Cardiac muscle cell (in vitro differentiated cells and primary cell): ENCODE results near the gene ZEB2. TPM values are rescaled to one million over a fixed set of nuclear protein-coding genes. Genes with fewer than 3 reads are reported as not detected.
A peak's percentile ranks its signal among the peaks of the same experiment; 100 is the strongest.

Experiments used
- DNase-seq, 2 donors: peaks; one replicate each; pipeline versions ENCODE4 v3.0.0 to v3.0.0-alpha.2; 2010 to 2017; ENCODE audit warnings: low read depth in 1 of 2, low spot score in 1 of 2
- H3K27ac ChIP-seq: fragments of 200-600 bp; sonication (generic); 2 replicates; pipeline ENCODE4 v1.5.1; 2016
- H3K27me3 ChIP-seq: fragments of 200-600 bp; sonication (generic); 2 replicates; pipeline ENCODE4 v1.6.0; 2016; ENCODE audit warnings: control low read depth
- H3K36me3 ChIP-seq: fragments of 200-600 bp; sonication (generic); 2 replicates; pipeline ENCODE4 v1.5.1; 2016; ENCODE audit warnings: control low read depth
- H3K4me1 ChIP-seq: fragments of 200-600 bp; sonication (generic); 2 replicates; pipeline ENCODE4 v1.8.1; 2017; ENCODE audit warnings: low read depth, mild to moderate bottlenecking, mixed run types
- H3K4me3 ChIP-seq: fragments of 200-600 bp; sonication (generic); 2 replicates; pipeline ENCODE4 v1.5.1; 2016; ENCODE audit warnings: mild to moderate bottlenecking
- H3K9me3 ChIP-seq: fragments of 200-600 bp; sonication (generic); 2 replicates; pipeline ENCODE4 v1.5.1; 2017; ENCODE audit warnings: low read depth, mild to moderate bottlenecking, control low read depth
- polyA plus RNA-seq: library from polyadenylated mRNA; unstranded; fragments of >200 nt; fragmentation: Nextera tagmentation; extraction: Ambion mirVana; gene quantifications from 2 replicates; pipeline ENCODE4 v1.2.1, GENCODE V29; 2016
- total RNA-seq: library from RNA; depleted of rRNA; stranded (reverse); fragments of >200 nt; gene quantifications from 2 replicates; pipeline ENCODE4 v1.2.3, GENCODE V29; 2016
- TF ChIP-seq, protein P1 (sequence below): IDR thresholded peaks from 2 replicates; pipeline ENCODE4 v1.5.1; 2012; ENCODE audit warnings: low read depth, mild to moderate bottlenecking, low read length

Gene ZEB2
- total and polyA plus RNA-seq, 2 experiments from 2014 or later, result 16.8 to 41.2 TPM

DNA sequence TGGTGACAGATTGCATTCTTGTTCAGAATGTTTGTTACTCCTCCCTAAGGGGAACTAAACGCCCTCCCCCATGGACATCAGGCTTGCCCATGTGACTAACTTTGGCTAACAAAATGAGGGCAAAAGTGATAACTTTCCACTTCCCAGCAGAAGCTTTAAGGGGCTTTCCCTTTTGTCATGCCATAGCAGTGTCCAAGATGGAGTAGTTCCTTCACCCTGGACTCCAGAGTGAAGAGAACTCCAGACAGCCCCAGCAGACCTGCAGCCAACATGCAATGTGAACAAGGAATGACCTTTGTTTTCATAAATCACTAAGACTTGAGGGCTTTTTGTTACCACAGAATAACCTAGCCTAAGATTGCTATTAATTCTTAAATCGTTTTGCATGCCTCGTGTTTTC is 163.5 kb downstream of the ZEB2 start:
- DNase-seq, result peak in 1 of 2 donors; percentile 38
- Histone ChIP-seq H3K36me3 (no peaks in the 10 kb centered on the region), H3K27ac (no peak overlapping the region), H3K4me3 (no peak overlapping the region), H3K4me1 (no peaks in the 10 kb centered on the region), H3K9me3 (no peaks in the 10 kb centered on the region), H3K27me3 (no peaks in the 10 kb centered on the region)
- TF ChIP-seq, protein P1, sequence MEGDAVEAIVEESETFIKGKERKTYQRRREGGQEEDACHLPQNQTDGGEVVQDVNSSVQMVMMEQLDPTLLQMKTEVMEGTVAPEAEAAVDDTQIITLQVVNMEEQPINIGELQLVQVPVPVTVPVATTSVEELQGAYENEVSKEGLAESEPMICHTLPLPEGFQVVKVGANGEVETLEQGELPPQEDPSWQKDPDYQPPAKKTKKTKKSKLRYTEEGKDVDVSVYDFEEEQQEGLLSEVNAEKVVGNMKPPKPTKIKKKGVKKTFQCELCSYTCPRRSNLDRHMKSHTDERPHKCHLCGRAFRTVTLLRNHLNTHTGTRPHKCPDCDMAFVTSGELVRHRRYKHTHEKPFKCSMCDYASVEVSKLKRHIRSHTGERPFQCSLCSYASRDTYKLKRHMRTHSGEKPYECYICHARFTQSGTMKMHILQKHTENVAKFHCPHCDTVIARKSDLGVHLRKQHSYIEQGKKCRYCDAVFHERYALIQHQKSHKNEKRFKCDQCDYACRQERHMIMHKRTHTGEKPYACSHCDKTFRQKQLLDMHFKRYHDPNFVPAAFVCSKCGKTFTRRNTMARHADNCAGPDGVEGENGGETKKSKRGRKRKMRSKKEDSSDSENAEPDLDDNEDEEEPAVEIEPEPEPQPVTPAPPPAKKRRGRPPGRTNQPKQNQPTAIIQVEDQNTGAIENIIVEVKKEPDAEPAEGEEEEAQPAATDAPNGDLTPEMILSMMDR, result no peak

DNA sequence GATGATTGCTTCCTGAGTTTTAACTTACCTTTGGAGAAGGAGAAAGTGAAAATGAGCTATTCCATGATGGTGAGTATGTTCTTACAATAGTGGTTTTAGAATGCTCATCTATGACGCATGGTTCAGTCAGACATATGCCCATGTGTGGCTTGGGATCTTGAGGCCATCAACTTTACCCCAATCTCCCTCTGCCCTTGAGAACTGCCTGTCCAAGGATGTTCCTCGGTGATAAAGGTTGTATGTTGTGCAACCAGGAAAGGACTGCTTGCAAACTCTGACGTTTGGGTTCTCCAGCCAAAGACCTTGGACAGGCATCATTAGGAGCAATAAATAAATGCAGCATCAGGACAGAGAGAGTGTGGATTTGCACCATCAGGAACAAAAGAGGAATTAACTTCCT is 165.0 kb downstream of the ZEB2 start:
- H3K36me3 ChIP-seq, result no peaks in the 10 kb centered on the region
- H3K9me3 ChIP-seq, result no peaks in the 10 kb centered on the region
- no peaks in the 10 kb centered on the region for H3K27me3 ChIP-seq
- no peaks in the 10 kb centered on the region for H3K4me1 ChIP-seq
- DNase-seq, result peak in 1 of 2 donors; percentile 59
- TF ChIP-seq, protein P1, result no peak
- no peak overlapping the region for H3K27ac ChIP-seq
- no peak overlapping the region for H3K4me3 ChIP-seq

DNA sequence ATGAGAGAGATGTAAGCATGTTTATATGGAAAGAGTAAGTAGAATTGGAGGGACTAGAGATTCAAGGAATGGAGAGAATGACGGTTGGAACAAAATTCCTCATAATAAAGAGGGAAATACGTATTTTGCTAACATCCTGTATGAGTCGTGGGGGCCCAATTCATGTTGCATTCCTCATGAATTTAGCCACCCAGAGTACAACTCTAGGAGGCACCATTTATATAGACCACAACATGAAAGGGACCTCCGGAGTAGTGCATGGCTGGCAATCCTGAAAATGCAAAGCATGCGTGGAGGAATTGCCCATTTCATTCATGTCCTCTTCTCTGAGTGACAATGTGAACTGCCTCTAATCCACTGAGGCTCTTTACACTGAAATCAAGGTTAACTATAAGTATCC is 168.2 kb downstream of the ZEB2 start:
- Histone ChIP-seq H3K27me3 (no peaks in the 10 kb centered on the region), H3K36me3 (no peaks in the 10 kb centered on the region), H3K4me1 (peaks cover 8% of the 10 kb centered on the region), H3K4me3 (no peak overlapping the region), H3K27ac (no peak overlapping the region), H3K9me3 (no peaks in the 10 kb centered on the region)
- TF ChIP-seq, protein P1, result no peak
- DNase-seq, result no peak

DNA sequence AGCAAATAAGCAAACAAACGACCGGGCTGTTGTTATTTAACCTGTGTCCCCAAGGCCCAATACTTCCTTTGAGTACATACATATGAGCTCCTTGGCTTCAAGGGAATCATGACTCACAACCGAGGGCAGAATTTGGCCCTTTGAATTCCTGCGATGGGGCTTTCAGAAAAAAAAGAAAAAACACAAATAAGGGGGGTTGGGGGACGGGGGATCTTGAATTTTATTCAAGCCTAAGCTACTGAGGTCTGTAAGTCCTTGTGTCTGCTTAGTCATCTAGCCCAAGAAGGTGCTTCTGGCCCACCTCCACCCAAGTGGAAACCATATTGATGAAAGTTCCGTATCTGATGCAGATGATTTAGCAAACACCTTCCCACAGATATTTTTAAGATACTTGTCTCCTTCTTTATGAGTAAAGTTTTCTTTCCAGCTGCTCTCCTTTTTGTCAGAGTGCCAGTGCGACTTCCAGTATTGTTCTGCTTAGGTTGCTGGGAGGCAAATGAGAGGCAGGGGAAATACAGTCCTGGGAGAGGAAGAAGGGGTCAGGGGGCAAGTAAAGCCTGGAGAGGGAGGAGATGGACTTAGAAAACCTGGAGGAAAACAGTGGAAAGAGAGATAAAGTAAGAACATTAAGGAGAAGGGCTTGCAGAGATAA is 169.6 kb downstream of the ZEB2 start:
- Histone ChIP-seq H3K27ac (no peak overlapping the region), H3K9me3 (no peaks in the 10 kb centered on the region), H3K4me3 (no peak overlapping the region), H3K4me1 (peaks cover 8% of the 10 kb centered on the region), H3K27me3 (no peaks in the 10 kb centered on the region), H3K36me3 (no peaks in the 10 kb centered on the region)
- DNase-seq, result peak in 1 of 2 donors; percentile 63
- TF ChIP-seq, protein P1, result no peak

DNA sequence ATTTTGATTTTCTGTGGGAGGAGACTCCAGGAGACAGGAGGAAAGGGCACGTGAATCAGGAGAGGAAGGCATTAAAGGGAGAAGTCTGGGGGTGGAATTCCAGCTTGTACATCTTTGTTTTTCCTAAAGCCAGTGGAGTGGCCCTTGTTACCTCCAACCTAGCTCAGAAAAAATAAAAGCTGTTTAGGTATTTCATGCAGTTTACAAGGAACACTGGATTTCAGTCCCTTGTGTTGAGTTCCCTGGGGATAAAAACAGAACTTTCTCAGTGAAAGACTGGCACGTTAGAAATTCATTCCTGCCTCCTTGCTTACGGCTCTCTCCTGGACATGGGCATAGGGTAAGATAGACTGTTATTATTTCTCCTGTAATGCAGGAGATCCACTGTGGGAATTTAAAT is 170.2 kb downstream of the ZEB2 start:
- H3K36me3 ChIP-seq, result no peaks in the 10 kb centered on the region
- H3K27me3 ChIP-seq, result no peaks in the 10 kb centered on the region
- H3K27ac ChIP-seq, result no peak overlapping the region
- DNase-seq, result no peak
- peaks cover 8% of the 10 kb centered on the region for H3K4me1 ChIP-seq
- TF ChIP-seq, protein P1, result no peak
- no peaks in the 10 kb centered on the region for H3K9me3 ChIP-seq
- H3K4me3 ChIP-seq, result no peak overlapping the region
